ELF-1 (cell line): ENCODE data around the gene CTRL.
A peak's percentile ranks its signal among the peaks of the same experiment; 100 is the strongest.
"Not testable (repeated sequence)": the region's sequence is repeated elsewhere in the genome, so short reads cannot be mapped to it uniquely, and the experiment has no call there.

ENCODE experiments used
- DNase-seq: peaks from one replicate; pipeline ENCODE4 v3.0.0-alpha.2; 2016; ENCODE audit warnings: low read depth, low spot score

Gene CTRL

DNA sequence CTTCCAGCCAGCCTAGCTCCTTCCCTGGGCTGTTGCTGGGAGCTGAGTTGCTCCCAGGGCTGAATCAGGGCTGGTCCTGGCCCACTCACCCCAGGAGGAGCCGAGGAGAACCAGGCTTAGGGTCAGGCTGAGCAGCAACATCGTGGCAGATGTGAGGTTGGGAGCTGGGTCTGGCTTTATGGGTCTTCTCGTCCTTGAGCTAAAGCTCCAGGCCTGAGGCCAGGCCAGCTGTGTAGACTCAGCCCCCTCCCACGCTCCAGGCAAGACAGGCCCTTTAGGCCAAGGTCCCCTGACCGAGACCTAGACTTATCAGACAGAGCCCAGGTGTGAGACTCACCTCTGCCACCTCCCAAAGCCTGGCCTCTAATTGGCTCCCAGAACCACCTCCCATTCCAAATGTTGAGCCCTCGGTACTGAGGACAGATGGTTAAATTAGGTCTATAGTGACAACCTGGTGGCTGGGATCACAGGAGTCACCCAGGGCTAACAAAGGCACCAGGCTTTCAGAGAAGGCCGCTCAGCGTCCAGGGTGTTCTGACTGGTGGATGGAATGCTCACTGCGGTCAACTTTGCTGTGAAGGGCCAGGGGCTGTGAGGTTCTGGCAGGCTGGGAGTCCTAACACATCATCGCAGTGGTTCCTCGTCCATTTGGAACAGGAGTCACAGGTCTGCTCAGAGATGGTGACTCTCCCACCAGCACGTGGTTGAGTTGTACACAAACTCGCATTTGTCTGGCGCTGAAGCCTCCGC, at the start of gene CTRL:
TSS of gene CTRL (minus strand) at position 151 of the 750 bp plus-strand sequence. CDS start at position 141, 10 bp downstream.
- peak; percentile 63 for DNase-seq

DNA sequence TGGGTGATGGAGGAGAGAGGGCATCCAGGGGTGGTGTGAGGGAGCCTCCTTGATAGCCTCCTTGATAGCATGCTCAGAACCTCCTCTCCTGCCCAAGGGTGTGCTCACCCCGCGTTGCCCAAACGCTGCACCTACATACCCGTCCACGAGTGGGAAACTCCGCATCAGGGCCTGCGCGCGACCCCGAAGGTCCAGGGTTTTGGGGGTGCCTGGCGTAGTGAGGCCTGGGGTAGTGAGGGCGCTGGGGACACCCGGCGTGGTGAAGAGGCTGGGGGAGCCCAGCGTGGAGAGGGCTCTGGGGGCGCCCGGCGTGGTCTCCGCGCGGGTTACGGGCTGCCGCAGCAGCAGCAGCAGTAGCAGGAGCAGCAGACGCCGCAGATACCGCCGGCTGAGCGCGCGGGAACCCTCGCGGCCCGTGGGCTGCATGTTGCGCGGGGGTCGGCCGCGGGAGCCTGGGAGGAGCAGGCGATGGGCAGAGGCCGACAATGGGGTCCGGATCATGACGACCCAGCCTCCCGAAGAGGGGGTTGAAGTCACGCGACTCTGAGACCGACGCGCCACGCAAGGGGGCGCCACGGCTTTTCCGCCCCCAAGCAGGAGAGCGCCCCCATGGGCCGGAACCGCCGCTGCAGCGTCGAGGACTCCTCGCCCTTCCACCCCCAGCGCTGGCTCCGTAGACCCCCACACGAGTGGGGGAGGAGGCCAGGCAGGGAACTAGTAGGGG, 48.5 kb upstream of the CTRL start, which contains the start of gene DPEP3:
TSS of gene DPEP3 (minus strand) at position 545 of the 724 bp plus-strand sequence. CDS start at position 426, 119 bp downstream.
- DNase-seq: peak; percentile 77

DNA sequence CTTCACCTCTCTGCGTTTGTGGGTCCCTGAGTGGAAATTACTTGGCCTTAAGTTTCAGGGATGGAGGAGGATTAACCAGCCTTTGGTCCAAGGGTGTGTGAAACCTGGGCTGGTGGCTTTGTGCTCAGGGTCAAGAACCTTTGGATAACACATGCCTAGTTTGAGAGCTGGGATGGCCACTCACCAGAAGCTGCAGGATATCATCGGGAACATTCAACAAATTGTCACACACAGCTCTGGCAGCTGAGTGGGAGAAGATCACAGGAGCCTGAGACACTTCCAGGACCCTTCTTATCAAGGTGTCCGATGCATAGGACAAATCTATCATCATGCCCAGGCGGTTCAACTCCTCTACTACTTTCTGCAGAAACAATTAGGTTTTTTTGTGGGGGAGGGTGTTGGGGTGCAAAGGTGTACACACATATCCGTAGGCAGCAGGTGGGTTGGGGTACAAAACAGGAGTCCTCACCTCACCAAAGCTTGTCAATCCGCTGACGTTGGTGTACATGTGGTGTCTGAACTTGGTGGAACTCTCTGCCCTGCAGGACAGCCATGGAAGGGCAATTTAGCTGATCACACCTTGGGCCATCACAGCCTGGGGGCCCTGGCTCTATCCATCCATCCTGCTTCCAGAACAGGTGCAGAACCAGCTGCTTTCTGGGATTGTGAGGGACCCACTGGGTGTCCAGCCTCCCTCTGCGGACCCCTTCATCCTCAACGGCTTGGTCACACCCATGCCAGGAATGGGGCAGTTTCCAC, 46.0 kb upstream of the CTRL start:
- DNase-seq: no peak

DNA sequence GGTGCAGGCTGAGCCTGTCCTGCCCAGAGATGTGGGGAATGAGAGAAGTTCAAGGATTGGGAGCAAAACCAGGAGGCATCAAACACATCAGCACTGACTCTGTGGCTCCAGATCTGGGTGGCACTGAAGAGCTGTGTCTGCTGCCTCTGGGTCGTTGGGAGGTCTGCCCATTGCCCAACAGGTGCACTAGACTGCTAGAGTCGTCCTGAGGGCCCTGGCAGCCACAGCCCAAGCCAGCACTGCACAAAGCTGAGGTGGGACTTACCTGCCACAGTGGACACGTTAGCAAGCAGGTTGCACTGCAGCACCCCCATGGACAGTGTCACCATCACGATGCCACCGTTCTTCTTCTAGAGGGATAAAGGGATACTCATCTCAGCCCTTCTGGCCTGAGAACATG, 45.3 kb upstream of the CTRL start:
- no peak for DNase-seq

DNA sequence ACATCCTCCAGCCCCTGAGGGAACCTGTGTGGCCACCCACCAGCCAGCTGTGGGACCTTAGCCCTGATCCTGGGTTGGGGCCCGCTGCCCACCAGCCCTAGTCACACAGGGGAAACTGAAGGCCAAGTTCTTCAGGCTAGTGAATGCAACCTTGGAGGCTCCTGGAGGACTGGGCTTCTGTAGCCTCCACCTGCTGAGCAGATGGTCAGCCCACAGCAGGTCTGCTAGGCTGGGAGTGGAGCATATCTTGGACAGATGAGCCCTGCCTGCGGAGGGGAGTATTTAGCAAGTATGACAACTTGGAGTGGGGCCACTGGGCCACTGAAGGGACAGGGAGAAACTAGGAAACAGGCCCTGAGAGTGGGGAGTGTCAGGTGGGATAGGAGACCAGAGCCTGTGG, 44.5 kb upstream of the CTRL start:
- DNase-seq: no peak

DNA sequence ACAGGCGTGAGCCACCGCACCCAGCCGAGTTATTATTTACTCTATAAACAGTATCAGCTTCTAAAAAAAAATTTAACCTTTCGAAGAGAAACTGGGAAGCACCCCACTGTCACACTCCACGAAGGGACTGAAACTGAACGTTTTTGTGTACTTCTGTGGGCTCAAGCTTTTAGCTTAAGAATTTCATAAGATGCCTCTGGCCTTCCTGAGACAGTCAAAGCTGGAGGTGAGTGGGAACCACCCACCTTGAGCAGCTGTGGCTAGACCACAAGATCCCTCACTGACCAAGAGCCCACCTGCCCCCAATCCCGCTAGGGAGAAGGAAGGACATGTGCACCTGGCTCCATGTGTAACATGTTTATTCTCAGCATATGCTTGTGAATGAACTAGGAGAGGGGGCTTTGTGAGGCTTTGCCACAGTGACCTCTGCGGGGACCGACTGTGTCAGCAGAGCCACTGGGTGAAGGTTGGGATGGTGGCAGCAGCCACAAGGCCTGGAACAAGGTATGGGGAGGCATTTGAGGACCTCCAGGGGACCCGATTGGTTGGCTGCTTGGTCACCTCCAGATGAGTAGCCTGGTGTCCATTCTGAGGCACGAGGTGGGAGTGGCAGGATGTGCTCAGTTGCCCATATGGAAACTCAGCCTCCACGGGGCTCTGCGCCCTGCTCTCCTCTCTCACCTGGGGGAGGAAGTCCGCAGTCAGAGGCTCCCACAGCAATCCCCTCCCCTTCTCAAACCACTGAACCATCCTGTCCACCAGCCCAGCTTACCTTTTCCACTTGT, 43.9 kb upstream of the CTRL start:
- DNase-seq: no peak

DNA sequence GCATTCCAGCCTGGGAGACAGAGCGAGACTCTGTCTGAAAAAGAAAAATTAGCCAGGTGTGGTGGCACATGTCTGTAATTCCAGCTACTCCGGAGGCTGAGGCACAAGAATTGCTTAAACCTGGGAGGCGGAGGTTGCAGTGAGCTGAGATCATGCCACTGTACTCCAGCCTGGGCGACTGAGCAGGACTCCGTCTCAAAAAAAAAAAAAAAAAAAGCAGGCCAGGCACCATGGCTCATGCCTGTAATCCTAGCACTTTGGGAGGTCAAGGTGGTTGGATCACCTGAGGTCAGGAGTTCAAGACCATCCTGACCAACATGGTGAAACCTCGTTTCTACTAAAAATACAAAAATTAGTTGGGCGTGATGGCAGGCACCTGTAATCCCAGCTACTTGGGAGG, 40.6 kb upstream of the CTRL start:
- DNase-seq: not testable (repeated sequence)

DNA sequence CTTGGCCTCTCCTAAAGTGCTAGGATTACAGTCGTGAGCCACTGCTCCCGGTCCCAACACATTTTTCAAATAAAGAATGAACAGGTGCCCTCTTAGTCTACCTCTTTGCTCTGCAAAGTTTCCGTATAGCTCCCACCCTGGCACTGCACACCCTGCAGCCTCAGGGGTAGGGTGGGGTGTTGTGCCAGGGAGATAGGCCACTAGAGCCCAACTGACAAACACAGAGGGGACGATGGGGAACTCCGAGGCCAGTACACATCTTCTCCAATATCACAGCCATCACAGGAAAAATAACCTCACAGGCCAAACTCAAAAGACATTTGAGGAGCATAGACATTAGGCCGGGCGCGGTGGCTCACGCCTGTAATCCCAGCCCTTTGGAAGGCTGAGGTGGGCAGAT, 39.4 kb upstream of the CTRL start:
- no peak for DNase-seq

DNA sequence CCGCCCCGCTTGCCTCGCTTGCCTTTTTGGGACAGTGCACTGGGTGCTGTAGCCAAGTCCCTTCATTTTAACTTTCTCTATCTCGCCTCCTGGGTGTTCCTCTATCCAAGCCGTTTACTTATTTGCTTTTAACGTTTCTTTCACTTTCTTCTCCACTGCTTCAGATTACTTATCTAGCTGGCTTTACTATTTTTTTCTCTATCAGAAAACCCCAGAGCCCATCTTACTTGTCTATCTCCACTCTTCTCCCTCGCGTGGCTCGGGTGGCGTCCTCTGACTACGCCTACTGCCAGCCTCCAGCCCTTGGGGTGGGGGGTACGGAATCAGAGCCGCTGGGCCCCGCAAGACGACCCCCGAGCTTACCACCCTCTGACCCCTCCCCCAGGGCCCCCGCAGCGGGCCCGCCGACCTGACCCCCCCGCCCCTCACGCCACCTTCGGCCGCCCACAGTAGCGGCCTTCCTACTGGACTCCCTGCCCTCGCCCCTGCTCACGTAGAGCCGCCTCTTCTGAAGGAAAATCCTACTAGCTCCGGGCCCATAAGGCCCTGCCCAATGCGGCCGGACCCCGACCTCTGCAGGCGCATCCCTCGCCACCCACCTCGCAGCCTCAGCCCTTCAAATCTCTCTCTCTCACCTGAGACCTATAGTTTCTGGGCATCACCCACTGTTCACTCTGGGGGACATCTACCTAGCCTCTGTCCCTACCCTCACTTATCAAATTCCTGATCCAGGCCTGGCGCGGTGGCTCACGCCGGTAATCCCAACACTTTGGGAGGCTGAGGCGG, 37.8 kb upstream of the CTRL start:
- no peak for DNase-seq

DNA sequence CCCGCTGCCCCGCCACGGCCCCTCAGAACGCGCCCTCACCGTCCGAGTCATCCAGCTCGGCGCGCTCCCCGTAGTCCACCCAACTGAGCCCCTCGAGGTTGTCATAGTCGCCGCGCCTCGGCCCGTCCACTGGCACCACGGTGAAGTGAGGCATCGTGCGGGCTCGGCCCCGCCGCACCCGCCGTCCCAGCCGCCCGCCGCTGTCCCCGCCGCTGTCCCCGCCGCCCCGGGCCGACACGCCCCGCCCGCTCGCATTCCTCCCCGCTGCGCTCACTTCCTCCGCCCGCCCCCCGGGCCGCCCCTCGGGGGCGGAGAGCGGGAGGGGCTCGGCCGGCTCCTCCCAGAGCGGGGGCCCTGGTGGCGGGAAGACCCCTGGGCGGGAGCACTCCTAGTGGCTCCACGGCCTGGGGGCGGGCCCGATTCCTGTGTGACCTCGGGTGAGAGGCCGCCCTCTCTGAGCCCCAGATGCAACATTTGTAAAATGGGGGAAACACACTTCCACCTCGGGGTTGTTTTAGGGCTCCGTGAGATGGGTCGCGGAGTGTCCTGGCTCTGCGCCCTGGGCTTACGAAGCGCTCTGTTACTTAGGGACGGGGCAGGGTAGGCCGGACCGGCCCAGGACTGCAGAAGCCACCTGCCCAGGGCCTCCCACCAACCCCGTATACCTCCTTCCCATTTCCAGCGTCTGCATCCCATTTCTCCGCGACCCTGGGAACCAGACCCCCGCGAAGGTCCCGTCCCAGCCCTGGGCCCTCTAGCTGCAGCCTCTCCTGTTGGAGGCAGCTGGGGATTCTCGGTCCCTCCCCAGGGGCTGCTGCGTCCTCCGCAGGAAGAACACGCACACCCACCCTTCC, 37.0 kb upstream of the CTRL start, which contains the start of gene SLC12A4:
TSS of gene SLC12A4 (minus strand) at position 238 of the 854 bp plus-strand sequence. CDS start at position 154, 84 bp downstream.
- DNase-seq: peak; percentile 84

DNA sequence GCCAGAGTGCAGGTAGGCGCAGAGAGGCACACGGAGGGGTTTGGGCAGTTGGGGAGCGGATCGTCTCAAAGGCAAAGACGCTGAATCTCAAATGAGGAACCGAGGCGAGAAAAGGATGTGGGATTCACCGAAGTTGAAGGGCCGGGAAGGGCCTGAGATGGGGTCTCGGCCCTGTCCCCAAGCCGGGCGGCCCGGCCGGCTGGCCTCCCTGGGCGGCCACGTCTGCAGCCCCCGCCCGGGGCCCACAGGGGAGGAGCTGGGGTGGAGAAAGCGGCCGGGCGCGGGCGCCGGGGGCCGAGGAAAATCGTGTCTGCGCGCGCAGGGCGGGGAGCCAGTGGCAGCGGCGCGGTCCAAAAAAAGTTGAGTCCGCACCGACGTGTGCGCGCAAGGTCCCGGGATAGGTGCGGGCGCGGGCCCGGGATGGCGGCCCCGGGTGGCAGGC, 36.3 kb upstream of the CTRL start:
- peak; percentile 49 for DNase-seq

DNA sequence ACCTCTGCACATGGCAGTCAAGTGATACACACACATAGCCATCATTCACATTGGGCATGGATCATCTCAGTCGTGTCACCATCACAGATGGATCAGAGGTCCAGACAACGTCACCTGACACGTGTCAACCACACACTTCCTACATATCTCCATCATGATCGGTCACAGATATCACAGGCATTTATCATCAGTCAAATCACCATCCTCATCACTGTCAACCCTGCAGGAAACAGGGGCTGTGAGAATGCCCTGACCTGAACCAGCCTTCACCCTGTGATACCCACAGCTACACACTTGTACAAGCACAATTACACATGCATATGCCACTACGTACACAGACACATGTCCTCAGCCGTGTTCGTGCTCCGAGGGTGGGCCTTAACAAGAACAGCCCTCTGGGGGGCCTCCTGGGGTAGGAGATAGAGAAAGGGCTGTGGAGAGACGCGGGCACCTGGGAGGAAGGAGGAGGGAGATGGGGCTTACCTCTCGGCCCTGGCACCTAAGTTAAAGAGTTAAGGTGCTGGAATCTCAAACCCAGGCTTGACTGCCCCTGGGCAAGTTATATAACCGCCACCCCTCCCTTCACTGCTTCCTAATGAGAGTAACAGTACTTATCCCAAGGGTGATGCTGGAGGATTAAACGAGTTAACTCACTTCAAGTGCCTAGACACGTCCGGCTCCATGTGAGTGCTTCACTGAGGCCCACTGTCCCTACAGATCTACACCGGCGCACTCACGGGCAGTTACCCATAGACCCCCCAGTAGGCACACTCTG, 35.7 kb upstream of the CTRL start:
- DNase-seq: no peak

DNA sequence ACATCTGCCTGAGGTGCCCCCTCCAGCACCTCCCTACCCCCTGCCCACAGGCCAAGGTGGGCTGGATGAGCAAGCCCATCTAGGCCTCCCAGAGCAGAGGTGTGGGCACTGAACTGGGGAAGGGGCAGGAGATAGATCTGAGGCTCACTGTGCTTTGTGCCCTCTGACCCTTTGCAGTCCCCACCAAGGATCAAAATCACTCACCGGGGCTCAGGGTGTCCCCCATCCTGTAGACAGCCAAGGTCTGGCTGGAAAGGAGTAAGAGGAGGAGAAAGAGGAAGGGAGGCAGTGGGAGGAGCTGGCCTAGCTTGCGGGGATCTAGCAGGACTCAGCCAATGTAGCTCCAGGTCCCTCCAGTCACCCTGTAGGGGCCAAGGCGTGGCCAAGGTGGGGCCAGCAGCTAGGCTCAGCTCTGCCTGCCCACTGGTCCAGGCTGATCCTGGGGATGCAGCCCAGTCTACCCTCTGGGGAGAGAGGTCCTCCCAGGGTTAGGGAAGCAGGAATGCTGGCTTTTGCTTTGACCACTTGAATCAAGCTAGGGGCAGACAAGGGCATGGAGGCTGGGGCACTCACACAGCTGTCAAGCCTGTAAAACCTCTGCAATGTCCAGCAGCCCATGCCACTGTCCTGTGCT, 35.0 kb upstream of the CTRL start:
- DNase-seq: peak; percentile 63

DNA sequence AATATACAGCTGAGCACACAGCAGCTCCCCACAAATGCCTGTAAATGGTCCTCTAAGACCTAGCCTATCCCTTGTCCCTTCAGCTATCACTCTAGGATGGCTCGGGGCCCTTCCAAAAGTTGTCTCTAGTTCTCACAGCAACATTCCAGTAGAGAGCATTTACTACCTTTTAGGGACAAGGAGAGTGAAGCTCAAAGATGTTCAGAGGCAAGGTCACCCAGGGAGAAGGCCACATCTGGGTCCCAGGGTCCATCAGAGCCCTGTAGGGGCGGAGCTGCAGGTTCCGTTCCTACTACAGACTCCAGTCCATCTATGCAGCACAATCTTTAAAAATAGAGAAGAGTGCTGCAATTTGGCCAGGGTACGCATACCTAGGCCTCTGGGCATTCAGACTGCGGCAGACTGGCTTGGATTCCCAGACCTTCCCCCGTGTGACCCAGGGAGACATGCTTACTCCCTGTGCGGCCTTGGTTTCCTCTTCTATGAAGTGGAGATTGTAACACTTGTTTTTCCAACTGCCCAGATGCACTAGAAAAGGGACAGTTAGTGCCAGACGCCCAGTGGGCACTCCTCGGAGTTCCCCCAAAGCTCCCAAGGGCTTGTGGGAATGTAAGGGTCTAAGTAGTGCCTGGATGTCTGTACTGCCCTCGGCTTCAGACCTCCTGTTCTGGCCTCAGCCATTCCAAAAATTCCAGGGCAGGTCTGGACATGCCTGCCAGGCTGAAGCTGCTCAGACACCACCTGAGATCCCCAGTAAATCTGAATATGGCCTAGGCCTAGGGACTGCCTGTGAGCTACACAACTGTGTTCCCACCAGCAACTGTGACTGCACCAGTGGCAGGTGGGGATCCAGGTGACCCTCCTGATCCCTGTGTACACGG, 34.2 kb upstream of the CTRL start:
- DNase-seq: peak; percentile 73

DNA sequence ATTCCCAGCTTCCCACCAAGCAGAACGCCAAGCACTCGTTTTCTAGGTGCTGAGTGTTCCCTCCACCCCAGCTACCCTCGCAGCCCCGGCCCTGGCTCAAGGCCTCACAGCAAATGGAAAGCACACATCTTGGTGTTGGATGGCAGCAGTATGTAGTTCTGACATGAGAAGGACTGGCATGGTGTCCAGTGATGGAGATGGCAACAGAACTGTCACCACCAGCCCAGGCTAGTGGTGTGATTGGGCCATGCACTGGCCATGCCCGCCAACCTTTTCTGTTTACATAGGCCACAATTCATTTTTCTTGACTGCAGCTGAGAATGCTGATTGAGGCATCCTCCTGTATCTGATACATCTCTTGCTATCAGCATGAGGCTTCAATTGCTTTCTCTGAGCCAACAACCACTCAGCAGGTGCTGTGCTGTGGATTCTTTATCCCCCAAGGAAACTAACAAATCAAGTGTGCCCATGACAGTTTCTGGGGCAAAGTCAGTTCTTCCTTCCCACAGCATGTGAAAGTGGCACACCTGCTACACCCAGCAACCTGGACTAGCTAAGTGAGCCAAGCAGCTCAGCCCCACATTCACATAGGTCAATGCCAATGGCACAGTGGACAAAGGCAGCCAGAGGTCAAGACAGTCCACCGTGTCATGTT, 32.9 kb upstream of the CTRL start:
- no peak for DNase-seq

DNA sequence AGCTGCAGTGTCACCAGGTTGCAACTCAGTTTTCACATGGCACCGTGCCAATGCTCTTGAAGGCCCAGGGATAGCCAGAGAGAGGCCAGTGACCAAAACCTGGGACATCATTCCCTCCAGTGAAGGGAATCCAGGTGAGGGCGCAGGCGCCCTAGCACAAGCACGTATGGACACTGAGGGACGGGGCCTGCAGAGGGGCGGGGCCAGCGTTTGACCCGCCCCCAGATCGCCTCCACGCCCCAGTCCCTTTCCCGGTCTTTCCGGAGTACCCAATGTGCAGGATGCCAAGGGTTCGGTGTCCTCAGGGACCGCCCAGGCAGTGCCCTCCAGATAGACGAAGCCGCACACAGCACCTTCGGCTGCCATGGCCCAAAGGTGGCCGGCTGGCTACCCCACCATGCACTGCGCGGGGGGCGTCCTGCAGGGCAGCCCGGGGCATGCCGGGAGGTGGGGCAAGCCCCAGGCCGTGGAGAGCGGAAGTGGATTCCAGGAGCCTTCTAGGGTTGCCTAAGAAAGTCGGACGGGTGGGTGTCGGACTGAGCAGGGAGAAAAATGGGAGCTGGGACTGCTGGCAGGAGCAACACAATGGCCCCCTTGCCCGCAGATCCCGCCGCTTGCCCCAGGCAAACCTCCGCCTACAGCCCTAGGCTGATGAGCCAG, 32.1 kb upstream of the CTRL start:
- DNase-seq: peak; percentile 78
